T follicular helper cell (primary cell): ENCODE measurements around the gene KIF18B.
A peak's percentile ranks its signal among the peaks of the same experiment; 100 is the strongest.

ENCODE experiments used
- DNase-seq: peaks from one replicate; pipeline ENCODE4 v3.0.0-alpha.2; 2020; ENCODE audit warnings: low read depth

Gene KIF18B

GRCh38 chr17:44935116-44935515, 12.5 kb downstream of the KIF18B start:
- no peak for DNase-seq

- DNase-seq, result no peak
These were observed 12.8 kb downstream of the KIF18B start for GRCh38 chr17:44934745-44935105.

- no peak for DNase-seq
These were observed 13.5 kb downstream of the KIF18B start for GRCh38 chr17:44933824-44934744.

- no peak for DNase-seq
These were observed 14.8 kb downstream of the KIF18B start for GRCh38 chr17:44932787-44933097.

DNA sequence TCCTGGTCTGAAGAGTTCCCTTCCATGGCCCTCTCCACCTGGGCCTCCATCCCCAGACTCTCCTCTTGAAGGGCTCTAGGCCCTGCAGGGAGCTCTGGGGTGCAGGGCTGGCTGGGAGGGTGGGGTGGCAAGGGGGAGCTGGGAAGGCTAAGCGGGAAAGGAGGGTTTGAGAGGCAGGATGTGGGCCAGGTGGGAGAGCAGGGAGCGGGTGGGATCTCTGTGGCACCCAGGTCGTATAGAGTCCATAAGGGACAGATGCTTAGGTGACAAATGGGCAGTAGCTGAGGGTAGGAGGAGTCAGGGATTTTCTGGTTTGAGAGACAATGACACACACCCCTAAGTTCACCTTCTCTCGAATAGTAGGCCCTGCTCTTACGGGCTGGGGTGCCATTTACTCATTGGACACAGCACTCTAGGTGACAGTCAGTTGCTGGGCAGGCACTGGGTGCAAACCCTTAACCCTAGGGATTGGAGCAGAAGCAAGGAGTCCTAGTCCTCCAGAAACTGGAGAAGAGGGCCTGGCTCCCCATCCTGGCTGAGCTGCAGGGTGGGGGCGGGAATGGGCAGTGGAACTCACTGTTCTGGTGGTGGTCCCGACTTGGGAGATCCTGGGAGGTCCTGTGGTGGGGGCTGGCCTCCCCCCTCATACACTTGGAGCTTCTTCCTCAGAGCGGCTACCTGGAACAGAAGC, 15.3 kb downstream of the KIF18B start:
- no peak for DNase-seq

- no peak for DNase-seq
These were observed 16.2 kb downstream of the KIF18B start for GRCh38 chr17:44931376-44931775.

DNA sequence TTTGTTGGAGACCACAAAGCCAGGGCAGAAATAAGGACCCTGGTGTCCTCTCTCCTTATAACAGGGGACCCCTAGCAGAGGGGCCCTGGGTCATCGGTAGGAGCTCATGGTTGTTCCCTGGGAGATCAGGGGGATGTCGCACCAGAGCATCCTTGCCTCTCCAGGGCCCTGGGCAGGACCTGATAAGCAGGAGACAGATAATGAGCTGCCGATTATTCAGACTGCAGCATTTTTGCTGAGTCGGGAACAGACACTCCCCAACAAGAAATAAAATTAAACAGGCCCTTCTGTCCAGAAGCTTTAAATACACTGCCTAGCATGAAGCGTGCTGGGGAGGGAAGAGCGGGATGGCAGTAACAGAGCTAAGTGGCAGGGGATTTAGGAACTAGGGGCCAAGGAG, 16.9 kb downstream of the KIF18B start:
- no peak for DNase-seq

DNA sequence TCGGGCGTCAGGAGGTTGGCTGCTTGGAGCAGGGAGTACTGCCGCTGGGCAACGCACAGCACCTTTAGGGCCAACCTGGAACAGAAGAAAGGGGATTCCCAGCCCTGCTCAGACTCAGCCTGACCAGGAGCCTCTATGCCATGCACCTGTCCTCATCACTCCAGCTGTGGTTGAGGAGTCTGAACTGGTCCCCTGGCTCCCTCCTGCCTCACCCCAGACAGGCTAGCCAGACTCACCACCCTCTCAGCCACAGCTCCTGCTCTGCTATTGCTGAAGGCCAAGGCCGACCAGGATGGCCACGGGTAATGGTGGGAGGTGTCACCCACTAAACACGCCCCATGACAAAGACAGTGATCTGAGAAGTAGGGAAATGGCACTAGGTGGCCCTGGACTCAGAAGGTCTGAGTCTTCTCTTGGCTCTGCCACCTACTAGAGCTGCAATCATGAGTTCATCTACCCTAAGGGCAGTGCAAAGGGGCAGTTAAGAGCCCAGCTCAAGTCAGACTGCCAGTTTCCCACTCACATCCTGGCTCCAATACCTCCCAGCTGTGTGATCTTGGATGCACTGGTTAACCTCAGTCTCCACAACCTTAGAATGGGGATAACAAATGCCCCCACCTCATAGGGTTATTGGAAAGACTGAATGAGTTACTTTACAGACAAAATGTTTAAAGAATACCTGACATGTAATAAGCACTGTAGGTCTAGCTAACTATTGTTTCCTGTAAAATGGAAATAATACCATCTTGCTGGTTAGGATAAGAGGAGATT, 18.4 kb downstream of the KIF18B start:
- no peak for DNase-seq

DNA sequence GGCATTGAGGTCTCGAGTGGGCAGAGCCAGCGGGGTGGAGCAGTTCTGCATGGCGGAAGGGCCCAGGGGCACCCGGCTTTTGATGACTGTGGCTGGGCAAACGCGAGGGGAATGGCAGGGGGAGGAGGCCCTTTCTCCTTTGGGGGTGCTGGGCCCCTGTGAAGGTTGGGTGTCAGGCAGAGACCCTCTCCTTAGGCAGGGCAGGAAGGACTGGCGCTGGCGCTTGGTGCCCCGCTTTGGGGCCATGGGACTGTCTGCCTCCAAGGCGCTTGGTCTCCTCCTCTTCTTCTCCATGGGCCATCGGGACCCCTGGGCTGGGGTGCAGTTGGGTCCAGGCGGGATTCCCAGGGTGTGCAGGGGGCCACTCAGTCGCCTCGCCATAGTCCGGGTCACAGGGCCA, 19.4 kb downstream of the KIF18B start:
- DNase-seq, result no peak

DNA sequence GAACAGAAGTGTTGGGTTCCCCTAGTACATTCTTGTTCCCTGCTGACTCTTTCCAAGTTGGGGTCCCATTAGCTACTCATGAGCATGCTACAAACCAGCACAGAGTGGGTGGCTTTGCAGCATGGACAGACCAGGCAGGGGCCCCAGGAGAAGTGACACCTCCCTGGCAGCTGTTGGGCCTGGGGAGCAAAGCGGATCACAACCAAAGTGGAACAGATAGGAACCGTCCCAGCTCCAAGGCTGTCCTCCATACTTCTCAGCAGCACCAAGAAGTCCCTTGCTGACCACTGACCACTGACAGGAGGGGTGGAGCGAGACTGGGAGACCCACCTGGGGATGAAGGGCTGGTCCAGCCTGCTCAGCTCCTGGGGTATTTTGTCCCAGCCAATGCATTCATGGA, 19.9 kb downstream of the KIF18B start:
- no peak for DNase-seq

DNA sequence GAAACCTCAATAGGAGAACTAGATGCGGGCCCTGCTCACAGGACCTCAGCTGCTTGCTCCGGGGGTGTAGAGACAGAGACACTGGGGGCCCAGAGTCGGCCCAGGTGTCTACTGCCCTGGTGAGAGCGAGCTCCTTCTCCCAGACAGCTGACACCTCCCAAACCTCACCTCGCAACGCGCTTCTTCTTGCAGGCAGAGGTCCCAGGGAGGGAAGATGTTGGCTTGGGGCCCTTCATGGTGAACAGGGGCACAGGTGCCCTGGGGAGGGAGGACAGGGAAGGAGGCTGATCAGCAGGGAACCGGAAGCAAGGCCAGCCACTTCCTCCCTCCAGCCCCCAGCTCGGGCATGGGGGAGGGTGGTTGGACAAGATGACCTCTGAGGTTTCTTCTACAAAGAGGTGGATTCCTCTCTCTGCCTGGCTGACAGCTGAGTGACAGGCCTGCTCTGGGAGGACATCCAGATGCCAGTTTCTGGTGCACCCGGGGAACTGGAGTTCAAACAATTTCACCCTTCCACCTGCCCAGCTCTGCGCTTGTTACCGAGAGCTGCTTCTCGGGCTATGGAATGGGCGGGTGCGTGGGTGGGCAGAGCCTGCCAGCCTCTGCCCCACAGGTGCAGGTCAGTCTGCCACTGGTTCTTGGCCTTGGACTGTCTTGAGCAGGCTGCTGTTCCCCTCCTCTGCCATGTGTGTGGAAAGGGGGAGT, 20.6 kb downstream of the KIF18B start:
- DNase-seq, result no peak

- DNase-seq, result no peak
These were observed 21.6 kb downstream of the KIF18B start for GRCh38 chr17:44925731-44926697.

- no peak for DNase-seq
These were observed 23.4 kb downstream of the KIF18B start for GRCh38 chr17:44924107-44924544.

GRCh38 chr17:44922746-44923470, 24.7 kb downstream of the KIF18B start:
- no peak for DNase-seq

DNA sequence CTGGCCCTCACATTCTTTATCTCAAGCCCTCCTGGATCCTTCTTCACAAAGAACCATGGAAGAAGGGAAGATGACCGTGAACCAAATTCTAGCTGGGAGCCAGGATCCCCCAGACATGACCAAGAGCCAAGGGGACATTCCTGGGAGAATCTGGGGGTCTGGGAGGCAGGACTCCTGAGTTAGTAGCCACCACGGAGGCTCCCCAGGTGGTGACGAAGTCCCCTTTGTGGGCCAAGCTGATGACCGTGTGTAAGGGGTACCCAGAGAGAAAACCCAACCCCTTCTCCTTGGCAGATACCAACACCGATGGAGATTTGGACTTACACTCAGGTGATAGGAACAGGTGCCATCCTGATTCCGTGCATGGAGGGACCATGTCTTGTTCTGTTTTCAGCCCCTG, 25.4 kb downstream of the KIF18B start:
- no peak for DNase-seq

GRCh38 chr17:44921122-44921882, 26.3 kb downstream of the KIF18B start:
- DNase-seq, result no peak

DNA sequence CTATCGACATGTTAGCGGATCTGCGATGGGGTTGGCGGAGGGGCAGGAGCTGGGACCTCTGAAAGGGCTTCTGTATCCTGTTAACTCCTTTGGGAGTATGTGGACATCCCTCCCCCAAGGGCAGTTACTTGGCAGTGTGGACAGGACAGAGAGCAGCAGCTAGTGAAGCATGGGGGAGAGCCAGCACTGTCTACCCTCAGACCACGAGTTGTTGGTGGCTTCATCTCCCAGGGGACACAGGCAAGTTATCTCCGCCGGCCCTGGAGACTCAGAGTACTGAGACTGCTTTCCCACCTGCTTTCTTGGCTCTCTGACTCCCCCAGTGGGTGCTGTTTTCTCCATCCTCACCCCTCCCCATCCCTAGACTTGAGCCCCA, 27.0 kb downstream of the KIF18B start:
- no peak for DNase-seq

DNA sequence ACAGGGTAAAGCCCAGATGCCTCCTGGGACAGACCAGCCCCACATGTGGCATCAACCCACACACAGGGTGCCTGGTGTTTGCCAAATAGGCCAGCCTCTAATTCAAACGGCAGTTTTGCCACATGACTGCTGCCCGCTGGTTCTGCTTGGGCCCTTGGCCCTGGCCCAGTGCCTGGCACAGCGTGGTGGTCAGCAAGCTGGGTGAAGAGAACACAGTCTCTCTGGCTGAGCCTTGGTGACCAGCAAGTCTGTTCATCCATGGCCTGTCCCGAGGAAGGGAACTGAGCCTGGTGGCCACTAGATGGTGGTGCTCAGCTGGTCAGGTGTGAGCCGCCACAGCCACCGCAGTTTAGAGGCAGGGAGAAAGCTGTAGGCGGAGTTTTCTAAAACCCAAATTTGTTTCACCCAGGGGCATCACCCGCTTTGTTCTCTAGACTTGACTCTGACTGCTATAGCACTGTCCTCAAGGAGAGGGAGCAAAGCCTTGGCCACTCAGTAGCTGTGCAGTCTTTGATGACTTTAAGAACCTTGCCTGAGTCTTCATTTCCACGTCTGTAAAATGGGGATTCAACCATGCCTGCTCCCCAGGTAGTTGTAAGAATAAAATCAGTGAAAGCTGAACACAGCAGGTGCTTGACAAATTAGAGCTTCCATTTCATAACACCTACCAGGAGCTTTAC, 27.5 kb downstream of the KIF18B start:
- DNase-seq, result peak; percentile 26

DNA sequence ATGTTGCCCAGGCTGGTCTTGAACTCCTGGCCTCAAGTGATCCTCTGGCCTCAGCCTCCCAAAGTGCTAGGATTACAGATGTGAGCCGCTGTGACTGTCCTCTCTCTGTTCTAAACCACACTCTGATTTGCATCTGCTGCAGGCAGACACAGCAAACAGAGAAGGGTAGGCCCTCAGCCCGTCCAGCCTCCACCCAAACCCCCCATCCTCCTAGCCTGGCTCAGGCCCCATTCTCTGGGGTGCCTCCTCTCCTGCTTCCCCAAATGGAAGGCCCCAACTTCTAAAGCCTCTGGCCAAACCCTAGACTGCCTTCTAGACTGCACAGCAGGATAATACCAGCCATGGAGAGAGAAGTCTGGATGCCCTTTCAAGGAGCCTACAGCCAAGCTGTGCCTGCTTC, 28.2 kb downstream of the KIF18B start:
- DNase-seq, result no peak
